H9 (cell line): Measurements from ENCODE around the gene KRT74. TPM values are rescaled to one million over a fixed set of nuclear protein-coding genes. Genes with fewer than 3 reads are reported as not detected.

ENCODE experiments used
- DNase-seq: peaks from one replicate; pipeline ENCODE4 v3.0.0-alpha.2; 2017
- H2AFZ ChIP-seq: one replicate; pipeline ENCODE4 v1.6.1; 2013; ENCODE audit warnings: mild to moderate bottlenecking, low read length, control low read depth, moderate library complexity
- H2AK5ac ChIP-seq: 2 replicates; pipeline ENCODE4 v1.6.1; 2013; ENCODE audit warnings: low read length, control low read depth, mixed read lengths; ENCODE audit not compliant: insufficient read length
- H2BK120ac ChIP-seq: one replicate; pipeline ENCODE4 v1.6.1; 2013; ENCODE audit warnings: low read depth, mild to moderate bottlenecking, low read length, control low read depth, inconsistent platforms; ENCODE audit not compliant: poor library complexity, severe bottlenecking
- H2BK12ac ChIP-seq: 2 replicates; pipeline ENCODE4 v1.6.1; 2013; ENCODE audit warnings: low read length, control low read depth, mixed read lengths, low read depth; ENCODE audit not compliant: insufficient read length
- H2BK15ac ChIP-seq: 2 replicates; pipeline ENCODE4 v1.6.1; 2013; ENCODE audit warnings: low read depth, low read length, control low read depth
- H2BK20ac ChIP-seq: one replicate; pipeline ENCODE4 v1.6.1; 2013; ENCODE audit warnings: low read depth, mild to moderate bottlenecking, low read length, control low read depth, inconsistent platforms; ENCODE audit not compliant: poor library complexity, severe bottlenecking
- H2BK5ac ChIP-seq: 2 replicates; pipeline ENCODE4 v1.6.1; 2013; ENCODE audit warnings: low read length, control low read depth, mixed read lengths; ENCODE audit not compliant: insufficient read length
- H3K14ac ChIP-seq: 2 replicates; pipeline ENCODE4 v1.6.1; 2013; ENCODE audit warnings: low read length, control low read depth; ENCODE audit not compliant: insufficient read depth
- H3K18ac ChIP-seq: 2 replicates; pipeline ENCODE4 v1.6.1; 2013; ENCODE audit warnings: low read depth, mild to moderate bottlenecking, mixed read lengths, low read length, control low read depth; ENCODE audit not compliant: insufficient read length
- H3K23ac ChIP-seq: 2 replicates; pipeline ENCODE4 v1.6.1; 2013; ENCODE audit warnings: low read length, control low read depth, mixed read lengths, low read depth; ENCODE audit not compliant: insufficient read length
- H3K23me2 ChIP-seq: 2 replicates; pipeline ENCODE4 v1.6.1; 2013; ENCODE audit warnings: low read depth, mild to moderate bottlenecking, mixed read lengths, low read length, control low read depth; ENCODE audit not compliant: insufficient read length, poor library complexity, severe bottlenecking
- H3K27ac ChIP-seq: 2 replicates; pipeline ENCODE4 v1.5.1; 2013; ENCODE audit warnings: low read length, control low read depth, mixed read lengths, low read depth; ENCODE audit not compliant: insufficient read length
- H3K27me3 ChIP-seq: 2 replicates; pipeline ENCODE4 v1.6.1; 2013; ENCODE audit warnings: low read length, control low read depth, inconsistent platforms; ENCODE audit not compliant: insufficient read depth
- H3K4ac ChIP-seq: 2 replicates; pipeline ENCODE4 v1.6.1; 2013; ENCODE audit warnings: low read depth, mild to moderate bottlenecking, control low read depth, inconsistent platforms, low read length, moderate library complexity
- H3K4me1 ChIP-seq: 2 replicates; pipeline ENCODE4 v1.6.1; 2013; ENCODE audit warnings: low read length, control low read depth, inconsistent platforms; ENCODE audit not compliant: insufficient read depth
- H3K4me2 ChIP-seq: 2 replicates; pipeline ENCODE4 v1.6.1; 2013; ENCODE audit warnings: low read length, control low read depth, mixed read lengths; ENCODE audit not compliant: insufficient read length, insufficient read depth
- H3K56ac ChIP-seq: 2 replicates; pipeline ENCODE4 v1.6.1; 2013; ENCODE audit warnings: low read depth, mild to moderate bottlenecking, mixed read lengths, low read length, control low read depth; ENCODE audit not compliant: insufficient read length
- H3K79me1 ChIP-seq: 2 replicates; pipeline ENCODE4 v1.6.1; 2013; ENCODE audit warnings: low read depth, mild to moderate bottlenecking, moderate library complexity, low read length, control low read depth, inconsistent platforms; ENCODE audit not compliant: insufficient read depth, poor library complexity, severe bottlenecking
- H3K79me2 ChIP-seq: 2 replicates; pipeline ENCODE4 v1.6.1; 2013; ENCODE audit warnings: low read length, control low read depth, inconsistent platforms; ENCODE audit not compliant: insufficient read depth
- H3K9ac ChIP-seq: 2 replicates; pipeline ENCODE4 v1.6.1; 2013; ENCODE audit warnings: low read length, control low read depth, mixed read lengths; ENCODE audit not compliant: insufficient read length; ENCODE audit errors: extremely low read depth
- H3K9me3 ChIP-seq: one replicate; pipeline ENCODE4 v1.6.1; 2013; ENCODE audit warnings: low read depth, low read length, inconsistent platforms; ENCODE audit not compliant: control insufficient read depth
- H3T11ph ChIP-seq: one replicate; pipeline ENCODE4 v1.6.1; 2013; ENCODE audit warnings: mild to moderate bottlenecking, low read length, control low read depth, inconsistent platforms
- H4K20me1 ChIP-seq: one replicate; pipeline ENCODE4 v1.6.1; 2013; ENCODE audit not compliant: control insufficient read depth, insufficient read length, insufficient read depth
- H4K5ac ChIP-seq: 2 replicates; pipeline ENCODE4 v1.6.1; 2013; ENCODE audit warnings: low read depth, mild to moderate bottlenecking, mixed read lengths, low read length, control low read depth; ENCODE audit not compliant: insufficient read length
- H4K8ac ChIP-seq: replicated peaks from 2 replicates; pipeline ENCODE4 v1.6.1; 2013; ENCODE audit warnings: low read length, control low read depth, mixed read lengths, low read depth; ENCODE audit not compliant: insufficient read length
- H4K91ac ChIP-seq: 2 replicates; pipeline ENCODE4 v1.6.1; 2013; ENCODE audit warnings: low read depth, mild to moderate bottlenecking, moderate library complexity, mixed read lengths, low read length, control low read depth; ENCODE audit not compliant: insufficient read length
- H3K27ac Mint-ChIP-seq, 3 experiments: 2 replicates in 2 of 3; 3 replicates in 1 of 3; pipeline ENCODE4 v1.8.0; 2020 to 2021; ENCODE audit warnings: mixed read lengths in 3 of 3, mild to moderate bottlenecking in 1 of 3, moderate library complexity in 1 of 3
- H3K27me3 Mint-ChIP-seq: 2 replicates; pipeline ENCODE4 v1.8.0; 2021; ENCODE audit warnings: low read depth, mild to moderate bottlenecking, moderate library complexity, mixed read lengths
- H3K36me3 Mint-ChIP-seq, 3 experiments: 2 replicates in 2 of 3; 3 replicates in 1 of 3; pipeline ENCODE4 v1.8.0; 2020 to 2021; ENCODE audit warnings: low read depth in 3 of 3, mixed read lengths in 3 of 3; ENCODE audit not compliant: insufficient read depth in 1 of 3
- H3K4me1 Mint-ChIP-seq, 2 experiments: 2 replicates each; pipeline ENCODE4 v1.8.0; 2020; ENCODE audit warnings: mixed read lengths in 2 of 2
- H3K4me3 Mint-ChIP-seq, 2 experiments: 2 replicates in 1 of 2; 3 replicates in 1 of 2; pipeline ENCODE4 v1.8.0; 2020 to 2021; ENCODE audit warnings: mild to moderate bottlenecking in 2 of 2, mixed read lengths in 2 of 2, moderate library complexity in 1 of 2
- H3K9me3 Mint-ChIP-seq, 2 experiments: 2 replicates in 1 of 2; 3 replicates in 1 of 2; pipeline ENCODE4 v1.8.0; 2020; ENCODE audit warnings: mild to moderate bottlenecking in 2 of 2, mixed read lengths in 2 of 2, moderate library complexity in 1 of 2
- CTCF ChIP-seq: fragments of 200-600 bp; sonication (generic); conservative IDR thresholded peaks from 3 replicates; pipeline ENCODE4 v1.8.0; 2021; ENCODE audit warnings: antibody characterized with exemption, mild to moderate bottlenecking
- WGBS: extraction: QIAGEN DNeasy Blood & Tissue Kit; methylation state at CpG from one replicate; pipeline ENCODE4 v1.1.7; 2013; ENCODE audit warnings: missing lambda C conversion rate, low lambda C conversion rate, mixed read lengths; ENCODE audit not compliant: insufficient read length; ENCODE audit errors: extremely low coverage; 5-methylcytosine and 5-hydroxymethylcytosine counted together
- total RNA-seq: library from RNA; stranded (reverse); gene quantifications from 2 replicates; pipeline ENCODE4 v1.2.1, GENCODE V29; 2021

Gene KRT74
- total RNA-seq, 1 experiment from 2014 or later = not detected

GRCh38 chr12:52541709-52542108 is 31.9 kb downstream of the KRT74 start:
- H4K5ac ChIP-seq = no peak overlapping the region
- no peak overlapping the region for H3K4ac ChIP-seq
- H3K14ac ChIP-seq = no peak overlapping the region
- H3K56ac ChIP-seq = no peak overlapping the region
- peaks cover 3 to 6% of the 10 kb centered on the region in 2 experiments; a peak in 3 of 4 replicates for H3K4me1 Mint-ChIP-seq
- no peak overlapping the region for H3K4me2 ChIP-seq
- no peak overlapping the region for H3K9ac ChIP-seq
- H2AK5ac ChIP-seq = no peak overlapping the region
- no peaks in the 10 kb centered on the region for H3K36me3 Mint-ChIP-seq
- no peak overlapping the region for H2BK15ac ChIP-seq
- H3K9me3 Mint-ChIP-seq = no peaks in the 10 kb centered on the region
- no peak overlapping the region for H3K27ac ChIP-seq
- H4K20me1 ChIP-seq = no peaks in the 10 kb centered on the region
- H4K91ac ChIP-seq = no peak overlapping the region
- no peak overlapping the region for H2BK12ac ChIP-seq
- H2BK120ac ChIP-seq = no peak overlapping the region
- no peak for TF ChIP-seq CTCF
- H2BK20ac ChIP-seq = no peak overlapping the region
- H2BK5ac ChIP-seq = no peak overlapping the region
- no peaks in the 10 kb centered on the region for H3K9me3 ChIP-seq
- no peaks in the 10 kb centered on the region for H3K79me1 ChIP-seq
- H3K4me1 ChIP-seq = no peaks in the 10 kb centered on the region
- H3K27me3 ChIP-seq = no peaks in the 10 kb centered on the region
- no peak overlapping the region for H3K27ac Mint-ChIP-seq
- no peak overlapping the region for H3T11ph ChIP-seq
- H3K23me2 ChIP-seq = no peaks in the 10 kb centered on the region
- no peak overlapping the region for H3K23ac ChIP-seq
- H3K79me2 ChIP-seq = no peaks in the 10 kb centered on the region
- no peak overlapping the region for H3K4me3 Mint-ChIP-seq
- no peak overlapping the region for H2AFZ ChIP-seq
- no peak for DNase-seq
- H3K18ac ChIP-seq = no peak overlapping the region
- H3K27me3 Mint-ChIP-seq = peaks cover 6% of the 10 kb centered on the region; the same call in 1 of the 2 replicates
- no peak overlapping the region for H4K8ac ChIP-seq
- no CpG with 5 or more reads among the region's 5 CpGs for WGBS
